Kidney epithelial cell (primary cell): ENCODE data around the gene OR5T1. TPM values are rescaled to one million over a fixed set of nuclear protein-coding genes. Genes with fewer than 3 reads are reported as not detected.

Experiments used
- DNase-seq: peaks from one replicate; pipeline ENCODE4 v3.0.0-alpha.2; 2010; ENCODE audit warnings: low read depth
- H3K27me3 ChIP-seq: 2 replicates; pipeline ENCODE4 v1.6.0; 2011; ENCODE audit warnings: low read length; ENCODE audit not compliant: control insufficient read depth, insufficient read depth
- H3K36me3 ChIP-seq: 2 replicates; pipeline ENCODE4 v1.5.1; 2011; ENCODE audit warnings: low read length; ENCODE audit not compliant: control insufficient read depth, insufficient read depth
- H3K4me3 ChIP-seq: 2 replicates; pipeline ENCODE4 v1.5.1; 2011; ENCODE audit warnings: low read depth, mild to moderate bottlenecking, control low read depth, low read length
- CTCF ChIP-seq: IDR thresholded peaks from 2 replicates; pipeline ENCODE4 v1.5.1; 2011; ENCODE audit warnings: mild to moderate bottlenecking, moderate library complexity, low read length, control low read depth, inconsistent platforms; ENCODE audit not compliant: insufficient read depth, poor library complexity, severe bottlenecking
- total RNA-seq: library from RNA; depleted of rRNA; stranded (reverse); fragments of >200 nt; gene quantifications from 2 replicates; pipeline ENCODE4 v1.2.3, GENCODE V29; 2015

The OR5T1 gene
- total RNA-seq, 1 donor from 2014 or later: not detected

GRCh38 chr11:56307836-56308235 is 33.9 kb downstream of the OR5T1 start:
- no peak for DNase-seq
- TF ChIP-seq CTCF: no peak
- no peaks in the 10 kb centered on the region for H3K36me3 ChIP-seq
- H3K4me3 ChIP-seq: no peak overlapping the region
- no peaks in the 10 kb centered on the region for H3K27me3 ChIP-seq

GRCh38 chr11:56314844-56315243 is 40.9 kb downstream of the OR5T1 start, which contains the start of gene OR8K3:
OR8K3 (plus strand) TSS chr11:56315144; CDS start chr11:56318307, 3,163 bp downstream.
- no peak for DNase-seq
- Histone ChIP-seq H3K27me3 (no peaks in the 10 kb centered on the region), H3K4me3 (no peak within 1 kb of the TSS), H3K36me3 (no peaks in the 10 kb centered on the region)
- TF ChIP-seq CTCF: no peak

Other genes starting within 250 kb of the OR5T1 start
- gene OR5AS1, start 246.5 kb upstream of the OR5T1 start, total RNA-seq: not detected in 2 replicates
- gene OR8I2, start 180.8 kb upstream of the OR5T1 start, total RNA-seq: not detected in 2 replicates
- gene OR8H2, start 170.5 kb upstream of the OR5T1 start, total RNA-seq: not detected in 2 replicates
- gene OR8H3, start 151.8 kb upstream of the OR5T1 start, total RNA-seq: not detected in 2 replicates
- not detected in 2 replicates for gene OR8J3, start 134.0 kb upstream of the OR5T1 start, total RNA-seq
- gene OR8K5, start 113.8 kb upstream of the OR5T1 start, total RNA-seq: not detected in 2 replicates
- not detected in 2 replicates for gene OR5J2, start 97.5 kb upstream of the OR5T1 start, total RNA-seq
- not detected in 2 replicates for gene OR5T2, start 39.9 kb upstream of the OR5T1 start, total RNA-seq
- not detected in 2 replicates for gene OR5T3, start 21.9 kb upstream of the OR5T1 start, total RNA-seq
- gene OR8H1, start 18.1 kb downstream of the OR5T1 start, total RNA-seq: not detected in 2 replicates
- gene OR8K3, start 41.0 kb downstream of the OR5T1 start, total RNA-seq: not detected in 2 replicates
- not detected in 2 replicates for gene OR8K1, start 71.9 kb downstream of the OR5T1 start, total RNA-seq
- not detected in 2 replicates for gene OR8J1, start 80.1 kb downstream of the OR5T1 start, total RNA-seq
- not detected in 2 replicates for gene OR8U1, start 101.5 kb downstream of the OR5T1 start, total RNA-seq
- not detected in 2 replicates for gene OR5AL1, start 138.5 kb downstream of the OR5T1 start, total RNA-seq
- gene OR5M3, start 199.2 kb downstream of the OR5T1 start, total RNA-seq: not detected in 2 replicates
- gene OR5M8, start 217.2 kb downstream of the OR5T1 start, total RNA-seq: not detected in 2 replicates